IPS DF 6.9 (cell line): ENCODE results near the gene GNAQ.

Source experiments
- DNase-seq: peaks from one replicate; pipeline ENCODE4 v3.0.0-alpha.2; 2013; ENCODE audit warnings: low read depth, low spot score
- H3K27ac ChIP-seq: one replicate; pipeline ENCODE4 v1.5.1; 2013; ENCODE audit warnings: low read length, control low read depth
- H3K27me3 ChIP-seq: 2 replicates; pipeline ENCODE4 v1.6.1; 2013; ENCODE audit warnings: mild to moderate bottlenecking, low read length; ENCODE audit not compliant: control insufficient read depth, insufficient read depth
- H3K36me3 ChIP-seq: 2 replicates; pipeline ENCODE4 v1.6.1; 2013; ENCODE audit warnings: low read length; ENCODE audit not compliant: control insufficient read depth, insufficient read depth
- H3K4me1 ChIP-seq: 2 replicates; pipeline ENCODE4 v1.6.1; 2013; ENCODE audit warnings: low read length; ENCODE audit not compliant: control insufficient read depth, insufficient read depth
- H3K4me3 ChIP-seq: 2 replicates; pipeline ENCODE4 v1.5.1; 2013; ENCODE audit warnings: mild to moderate bottlenecking, low read length
- H3K9me3 ChIP-seq: 2 replicates; pipeline ENCODE4 v1.6.1; 2013; ENCODE audit warnings: low read length, inconsistent platforms; ENCODE audit not compliant: control insufficient read depth, insufficient read depth
- WGBS: extraction: QIAGEN DNeasy Blood & Tissue Kit; methylation state at CpG from one replicate; pipeline ENCODE4 v1.1.7; 2013; ENCODE audit warnings: mixed read lengths, missing lambda C conversion rate; ENCODE audit not compliant: insufficient read length, insufficient coverage; 5-methylcytosine and 5-hydroxymethylcytosine counted together

GNAQ gene

GRCh38 chr9:78023003-78023741 is 8.4 kb downstream of the GNAQ start:
- no peaks in the 10 kb centered on the region for H3K9me3 ChIP-seq
- no peak overlapping the region for H3K4me3 ChIP-seq
- DNase-seq, result no peak
- WGBS, result no CpG with 5 or more reads among the region's 5 CpGs
- H3K36me3 ChIP-seq, result no peaks in the 10 kb centered on the region
- peaks cover 3% of the 10 kb centered on the region; the same call in 1 of the 2 replicates for H3K4me1 ChIP-seq
- no peaks in the 10 kb centered on the region for H3K27me3 ChIP-seq
- H3K27ac ChIP-seq, result no peak overlapping the region

DNA sequence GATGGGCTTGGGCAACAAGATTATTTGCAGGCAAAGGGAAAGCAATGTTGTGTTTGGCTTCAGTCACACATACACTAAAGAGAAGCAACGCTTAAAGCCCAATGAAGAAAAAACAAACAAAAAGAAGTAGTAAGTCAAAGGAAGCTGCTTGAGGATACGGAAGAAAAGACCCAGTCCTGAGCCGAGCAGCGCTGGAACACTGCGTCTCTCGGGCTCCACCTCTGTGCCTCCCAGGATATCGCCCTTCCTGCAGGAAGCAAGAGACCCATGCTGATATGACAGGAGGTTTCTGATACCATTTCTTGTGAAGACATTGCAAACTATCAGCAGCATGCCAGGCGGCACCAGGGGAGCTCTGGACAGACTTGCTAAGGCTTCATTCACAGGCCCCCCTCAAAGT is 9.9 kb downstream of the GNAQ start:
- Histone ChIP-seq H3K27me3 (no peaks in the 10 kb centered on the region), H3K27ac (no peak overlapping the region), H3K36me3 (no peaks in the 10 kb centered on the region), H3K4me1 (peaks cover 3% of the 10 kb centered on the region; the same call in 1 of the 2 replicates), H3K4me3 (no peak overlapping the region), H3K9me3 (no peaks in the 10 kb centered on the region)
- WGBS, result no CpG with 5 or more reads among the region's 8 CpGs
- DNase-seq, result no peak

- no peak for DNase-seq
- H3K36me3 ChIP-seq, result no peaks in the 10 kb centered on the region
- H3K27ac ChIP-seq, result no peak overlapping the region
- H3K9me3 ChIP-seq, result no peaks in the 10 kb centered on the region
- H3K4me1 ChIP-seq, result peaks cover 2% of the 10 kb centered on the region; the same call in 1 of the 2 replicates
- no peak overlapping the region for H3K4me3 ChIP-seq
- H3K27me3 ChIP-seq, result no peaks in the 10 kb centered on the region
- WGBS, result no CpG with 5 or more reads among the region's 3 CpGs
These were observed 14.4 kb downstream of the GNAQ start for GRCh38 chr9:78017190-78017693.

GRCh38 chr9:78015241-78015640 is 16.4 kb downstream of the GNAQ start:
- H3K9me3 ChIP-seq, result no peaks in the 10 kb centered on the region
- peaks cover 3% of the 10 kb centered on the region; the same call in 1 of the 2 replicates for H3K4me1 ChIP-seq
- no peaks in the 10 kb centered on the region for H3K36me3 ChIP-seq
- no peak for DNase-seq
- H3K27me3 ChIP-seq, result no peaks in the 10 kb centered on the region
- H3K4me3 ChIP-seq, result no peak overlapping the region
- H3K27ac ChIP-seq, result no peak overlapping the region

- no peaks in the 10 kb centered on the region for H3K36me3 ChIP-seq
- no peak for DNase-seq
- H3K9me3 ChIP-seq, result no peaks in the 10 kb centered on the region
- no peaks in the 10 kb centered on the region for H3K27me3 ChIP-seq
- WGBS, result no CpG with 5 or more reads among the region's 6 CpGs
- H3K4me3 ChIP-seq, result no peak overlapping the region
- peaks cover 3% of the 10 kb centered on the region; the same call in 1 of the 2 replicates for H3K4me1 ChIP-seq
- no peak overlapping the region for H3K27ac ChIP-seq
These were observed 16.8 kb downstream of the GNAQ start for GRCh38 chr9:78014776-78015175.

DNA sequence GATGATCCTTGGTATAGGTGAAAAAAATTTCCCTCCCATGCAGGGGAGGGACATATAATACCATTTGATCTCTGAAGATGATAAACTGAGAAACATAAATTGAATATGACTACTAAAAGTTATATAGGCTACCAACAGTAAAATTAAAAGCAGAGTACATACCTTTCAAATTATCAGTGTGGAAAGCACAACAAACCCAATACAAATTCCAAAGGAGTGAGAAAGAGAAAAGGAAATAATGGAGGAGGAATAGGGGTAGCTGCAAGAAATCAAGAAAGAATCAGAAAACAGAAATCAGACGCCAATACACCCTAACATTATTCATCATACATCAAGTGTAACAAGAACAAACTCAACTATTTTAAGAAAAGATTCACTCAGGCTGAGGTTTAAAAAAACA is 17.7 kb downstream of the GNAQ start:
- DNase-seq, result no peak
- Histone ChIP-seq H3K4me3 (no peak overlapping the region), H3K27ac (no peak overlapping the region), H3K36me3 (no peaks in the 10 kb centered on the region), H3K9me3 (no peaks in the 10 kb centered on the region), H3K27me3 (no peaks in the 10 kb centered on the region), H3K4me1 (peaks cover 3% of the 10 kb centered on the region; the same call in 1 of the 2 replicates)
- WGBS, result no CpG with 5 or more reads among the region's 1 CpG

- Histone ChIP-seq H3K27ac (no peak overlapping the region), H3K27me3 (no peaks in the 10 kb centered on the region), H3K36me3 (no peaks in the 10 kb centered on the region), H3K9me3 (no peaks in the 10 kb centered on the region), H3K4me3 (no peak overlapping the region), H3K4me1 (peaks cover 3% of the 10 kb centered on the region; the same call in 1 of the 2 replicates)
- DNase-seq, result no peak
These were observed 20.6 kb downstream of the GNAQ start for GRCh38 chr9:78011049-78011448.

DNA sequence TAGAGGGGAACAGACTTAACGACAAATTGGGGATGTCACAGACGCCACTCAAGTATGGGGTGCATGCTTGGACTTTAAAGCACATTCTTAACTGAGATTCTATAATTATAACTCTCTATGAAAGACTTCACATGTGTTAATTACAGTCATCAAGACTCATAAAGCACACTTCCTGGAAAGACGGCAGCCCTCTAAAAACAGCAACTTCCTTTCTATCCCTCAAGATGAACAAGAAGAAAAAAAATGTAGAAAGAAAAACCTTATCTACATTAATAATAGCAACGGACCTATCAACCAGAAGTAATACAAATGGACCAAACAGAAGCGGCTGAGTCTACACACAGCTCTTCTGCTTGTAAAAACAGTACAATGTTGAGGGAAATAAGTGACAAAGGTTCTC is 21.2 kb downstream of the GNAQ start:
- no CpG with 5 or more reads among the region's 5 CpGs for WGBS
- H3K9me3 ChIP-seq, result no peaks in the 10 kb centered on the region
- no peaks in the 10 kb centered on the region for H3K36me3 ChIP-seq
- no peak overlapping the region for H3K4me3 ChIP-seq
- DNase-seq, result no peak
- H3K27ac ChIP-seq, result no peak overlapping the region
- peaks cover 3% of the 10 kb centered on the region; the same call in 1 of the 2 replicates for H3K4me1 ChIP-seq
- H3K27me3 ChIP-seq, result no peaks in the 10 kb centered on the region

DNA sequence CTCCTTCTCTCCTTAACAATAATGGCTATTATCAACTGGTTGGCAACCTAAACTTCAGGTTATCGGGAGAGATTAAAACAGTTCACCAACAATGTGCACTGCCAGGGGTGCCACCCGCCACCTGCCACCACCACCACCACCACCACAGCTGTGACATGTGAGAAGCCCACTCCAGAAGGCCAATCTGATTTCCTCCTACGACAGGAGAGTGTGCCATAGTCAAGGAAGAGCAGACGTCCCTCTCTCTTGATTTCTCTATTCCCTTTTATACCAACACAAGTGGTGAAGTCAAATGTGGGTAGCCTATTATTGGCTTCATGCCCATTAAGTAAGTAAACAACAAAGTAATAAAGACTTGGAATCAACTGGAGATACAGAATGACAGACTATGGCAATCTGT is 22.4 kb downstream of the GNAQ start:
- Histone ChIP-seq H3K4me1 (peaks cover 3% of the 10 kb centered on the region; the same call in 1 of the 2 replicates), H3K4me3 (no peak overlapping the region), H3K9me3 (no peaks in the 10 kb centered on the region), H3K27me3 (no peaks in the 10 kb centered on the region), H3K36me3 (no peaks in the 10 kb centered on the region), H3K27ac (no peak overlapping the region)
- WGBS, result no CpG with 5 or more reads among the region's 4 CpGs
- no peak for DNase-seq

DNA sequence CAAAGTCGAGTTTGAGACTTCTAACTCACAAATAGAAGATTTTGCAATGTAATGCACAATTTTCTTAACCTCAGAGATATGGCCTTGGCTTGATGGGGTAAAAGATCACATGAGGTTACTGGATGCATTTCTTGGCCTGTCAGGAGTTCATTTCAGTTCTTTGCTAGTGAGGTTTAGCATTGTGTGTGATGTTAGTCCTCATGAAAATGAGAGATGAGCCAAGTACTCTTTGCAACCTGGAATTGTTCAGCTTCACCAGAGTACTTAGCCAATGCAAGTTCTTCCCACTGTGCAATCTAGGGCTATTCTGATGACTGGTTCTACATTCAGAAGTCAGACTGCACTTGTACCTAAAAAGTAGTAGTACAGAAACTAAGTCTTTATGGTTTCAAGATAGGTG is 24.9 kb downstream of the GNAQ start:
- no peaks in the 10 kb centered on the region for H3K27me3 ChIP-seq
- H3K4me3 ChIP-seq, result no peak overlapping the region
- H3K36me3 ChIP-seq, result no peaks in the 10 kb centered on the region
- no peak for DNase-seq
- H3K27ac ChIP-seq, result no peak overlapping the region
- WGBS, result no CpG with 5 or more reads among the region's 1 CpG
- H3K4me1 ChIP-seq, result peaks cover 3% of the 10 kb centered on the region; the same call in 1 of the 2 replicates
- no peaks in the 10 kb centered on the region for H3K9me3 ChIP-seq
